Adrenal gland (tissue), 12 donors: Measurements from ENCODE around the gene TGFA. TPM values are rescaled to one million over a fixed set of nuclear protein-coding genes. Genes with fewer than 3 reads are reported as not detected.

Experiments used
- DNase-seq, 7 donors: peaks; one replicate each; pipeline ENCODE4 v3.0.0-alpha.2; 2019 to 2020
- H3K27ac ChIP-seq, 5 donors: fragments of 200-600 bp; sonication (generic) in 4 of 5; 1 replicate in 3 of 5; 2 replicates in 2 of 5; pipeline versions ENCODE4 v1.5.1 to v1.8.0; 2016 to 2020; ENCODE audit warnings: mild to moderate bottlenecking in 1 of 5
- H3K27me3 ChIP-seq: fragments of 200-600 bp; 2 replicates; pipeline ENCODE4 v1.8.0; 2021
- H3K36me3 ChIP-seq, 2 donors: fragments of 200-600 bp; replicated peaks in 1 of 2; 1 replicate in 1 of 2; 2 replicates in 1 of 2; pipeline versions ENCODE4 v1.5.1 to v1.8.0; 2018 to 2022
- H3K4me1 ChIP-seq, 2 donors: fragments of 200-600 bp; replicated peaks in 1 of 2; 1 replicate in 1 of 2; 2 replicates in 1 of 2; pipeline versions ENCODE4 v1.5.1 to v1.8.0; 2018 to 2021
- H3K4me3 ChIP-seq, 4 donors: fragments of 200-600 bp; sonication (generic) in 3 of 4; one replicate each; pipeline ENCODE4 v1.5.1; 2016 to 2018
- H3K9me3 ChIP-seq, 3 donors: fragments of 200-600 bp; sonication (generic) in 1 of 3; replicated peaks in 1 of 3; 1 replicate in 2 of 3; 2 replicates in 1 of 3; pipeline versions ENCODE4 v1.5.1 to v1.8.0; 2016 to 2021
- CTCF ChIP-seq, 6 experiments: fragments of 450-650 bp in 4 of 6; fragments of 200-600 bp in 2 of 6; sonication (generic) in 1 of 6; IDR thresholded peaks; 1 replicate in 5 of 6; 2 replicates in 1 of 6; pipeline versions ENCODE4 v1.5.1 to v1.8.0; 2016 to 2021; ENCODE audit warnings: antibody characterized with exemption in 6 of 6, mild to moderate bottlenecking in 2 of 6, moderate library complexity in 1 of 6
- POLR2A ChIP-seq, 2 donors: fragments of 450-650 bp; IDR thresholded peaks; one replicate each; pipeline ENCODE4 v1.6.1; 2017; ENCODE audit warnings: antibody characterized with exemption in 2 of 2, mild to moderate bottlenecking in 2 of 2, moderate library complexity in 1 of 2
- WGBS, 4 donors: extraction: QIAGEN DNeasy Blood & Tissue Kit in 2 of 4; methylation state at CpG; one replicate each; pipeline versions ENCODE4 v1.1.5 to v1.1.7; 2013 to 2017; 5-methylcytosine and 5-hydroxymethylcytosine counted together
- intact Hi-C, 2 donors: fragments of 100-400 bp; cut with DNase I; formaldehyde crosslinking; loops; one replicate each; pipeline versions ENCODE4 v1.14.1 to v1.15.0; 2022 to 2023
- polyA plus RNA-seq, 3 donors: library from polyadenylated mRNA; stranded (reverse); fragments of 200-250 nt in 2 of 3; fragments of 350-450 nt in 1 of 3; fragmentation: Illumina TruSeq in 1 of 3; extraction: RNeasy Lipid Tissue Mini Kit (QIAGEN cat#74804) in 1 of 3; gene quantifications; one replicate each; pipeline ENCODE4 v1.2.3, GENCODE V29; 2013 to 2014
- total RNA-seq, 9 donors: library from RNA; depleted of rRNA in 4 of 9; stranded (reverse); fragments of >200 nt in 4 of 9; fragments of 120-200 nt in 1 of 9; fragmentation: NEBNext Ultra II Directional in 1 of 9; extraction: Animal tissue kit (Norgen Biotek cat#: 25700) in 1 of 9; gene quantifications; one replicate each; pipeline versions ENCODE4 v1.1.0 to v1.2.4, GENCODE V29; 2013 to 2023
- donor health status: healthy with polysubstance abuse.
- donor health status: Bipolar disorder and iron deficiency.
- donor health status: DM: yes; HTN: yes; CAD: no.
- donor health status: DM: no; HTN: no; CAD: no.
- donor health status: DM: no; HTN: no; CAD: no.
- donor health status: DM: yes; HTN: yes; CAD: no.

TGFA gene
- total and polyA plus RNA-seq, 12 donors = 0.11 to 8.2 (median 0.75) TPM

- no peak for TF ChIP-seq POLR2A (IDR thresholded peaks at IDR 0.05)
- no peak for TF ChIP-seq CTCF (IDR thresholded peaks at IDR 0.05)
- DNase-seq = no peak
- H3K4me1 ChIP-seq = peaks cover 0 to 8% of the 10 kb centered on the region in 2 donors
- H3K36me3 ChIP-seq = no peaks in the 10 kb centered on the region
- intact Hi-C loops = no loop called here
- no peak overlapping the region for H3K4me3 ChIP-seq
- no peaks in the 10 kb centered on the region for H3K27me3 ChIP-seq
- H3K27ac ChIP-seq = no peak overlapping the region
- WGBS, 4 donors = 78 to 90% (median 81%) methylated on average over 4 to 7 of the region's 7 CpGs
- H3K9me3 ChIP-seq = no peaks in the 10 kb centered on the region
These were observed 35.8 kb downstream of the TGFA start for GRCh38 chr2:70517804-70518203.

- 27 to 50% (median 39%) methylated on average over 5 of the region's 5 CpGs for whole genome bisulfite sequencing, 4 donors
- H3K4me3 ChIP-seq = no peak overlapping the region
- no peaks in the 10 kb centered on the region for H3K9me3 ChIP-seq
- DNase-seq = peak; percentile 32 to 75 (median 65)
- no peak overlapping the region for H3K27ac ChIP-seq
- no peaks in the 10 kb centered on the region for H3K36me3 ChIP-seq
- TF ChIP-seq CTCF (IDR thresholded peaks at IDR 0.05) = no peak
- TF ChIP-seq POLR2A (IDR thresholded peaks at IDR 0.05) = no peak
- H3K27me3 ChIP-seq = no peaks in the 10 kb centered on the region
- peaks cover 0 to 8% of the 10 kb centered on the region in 2 donors for H3K4me1 ChIP-seq
- intact Hi-C loops = no loop called here
These were observed 37.0 kb downstream of the TGFA start for GRCh38 chr2:70516596-70516995.

- no peaks in the 10 kb centered on the region for H3K27me3 ChIP-seq
- H3K36me3 ChIP-seq = no peaks in the 10 kb centered on the region
- no peaks in the 10 kb centered on the region for H3K9me3 ChIP-seq
- H3K4me3 ChIP-seq = no peak overlapping the region
- intact Hi-C loops = no loop called here
- WGBS, 4 donors = 43 to 52% (median 46%) methylated on average over 4 of the region's 4 CpGs
- no peak for DNase-seq
- H3K4me1 ChIP-seq = peaks cover 0 to 8% of the 10 kb centered on the region in 2 donors
- H3K27ac ChIP-seq = no peak overlapping the region
- TF ChIP-seq POLR2A (IDR thresholded peaks at IDR 0.05) = no peak
- no peak for TF ChIP-seq CTCF (IDR thresholded peaks at IDR 0.05)
These were observed 37.7 kb downstream of the TGFA start for GRCh38 chr2:70515938-70516337.

- intact Hi-C loops = no loop called here
- 65 to 76% (median 69%) methylated on average over 12 to 15 of the region's 15 CpGs for WGBS, 4 donors
These were observed 39.0 kb downstream of the TGFA start for GRCh38 chr2:70514612-70515055.

More at GRCh38 chr2:70514612-70515055, 39.0 kb downstream of the TGFA start:
- no peaks in the 10 kb centered on the region for H3K36me3 ChIP-seq
- H3K27ac ChIP-seq = no peak overlapping the region
- peak in 1 of 7 donors; percentile 25 for DNase-seq
- no peaks in the 10 kb centered on the region for H3K27me3 ChIP-seq
- H3K9me3 ChIP-seq = no peaks in the 10 kb centered on the region
- H3K4me3 ChIP-seq = no peak overlapping the region
- no peak for TF ChIP-seq POLR2A (IDR thresholded peaks at IDR 0.05)
- no peak for TF ChIP-seq CTCF (IDR thresholded peaks at IDR 0.05)
- peaks cover 0 to 8% of the 10 kb centered on the region in 2 donors for H3K4me1 ChIP-seq
